ENCODE data around the gene FSIP1. TPM values are rescaled to one million over a fixed set of nuclear protein-coding genes. Genes with fewer than 3 reads are reported as not detected.

The FSIP1 gene
- total and polyA plus RNA-seq, 8 donors = 0.11 to 0.64 (median 0.38) TPM

GRCh38 chr15:39788800-39789565 is 6.3 kb upstream of the FSIP1 start:
- DNase-seq = no peak
- H3K4me1 ChIP-seq = peaks cover 0 to 9% (median 0%) of the 10 kb centered on the region in 3 donors
- no peaks in the 10 kb centered on the region for H3K9me3 ChIP-seq
- H3K27me3 ChIP-seq = no peaks in the 10 kb centered on the region
- intact Hi-C loops (cut with DNase I) = no loop called here
- no peak for TF ChIP-seq CTCF (IDR thresholded peaks at IDR 0.05)
- no peak overlapping the region for H3K27ac ChIP-seq
- H3K36me3 ChIP-seq = no peaks in the 10 kb centered on the region
- no peak overlapping the region for H3K4me3 ChIP-seq
- ATAC-seq = no peak
- FAIRE-seq = no peak
- WGBS, 2 donors = 65 to 73% methylated on average over 3 of the region's 3 CpGs

GRCh38 chr15:39788108-39788507 is 5.5 kb upstream of the FSIP1 start:
- Histone ChIP-seq H3K4me1 (peaks cover 0 to 9% (median 5%) of the 10 kb centered on the region in 3 donors), H3K9me3 (no peaks in the 10 kb centered on the region), H3K27me3 (no peaks in the 10 kb centered on the region), H3K4me3 (no peak overlapping the region), H3K36me3 (no peaks in the 10 kb centered on the region), H3K27ac (peak overlapping the region in 1 of 4 donors; percentile 15)
- DNase-seq (no peak), ATAC-seq (no peak), FAIRE-seq (no peak)
- TF ChIP-seq CTCF (IDR thresholded peaks at IDR 0.05) = no peak
- intact Hi-C loops (cut with DNase I) = no loop called here
- WGBS, 2 donors = 39 to 45% methylated on average over 4 of the region's 4 CpGs

GRCh38 chr15:39787479-39787878 is 4.8 kb upstream of the FSIP1 start:
- DNase-seq = no peak
- H3K27me3 ChIP-seq = no peaks in the 10 kb centered on the region
- ATAC-seq = no peak
- H3K36me3 ChIP-seq = no peaks in the 10 kb centered on the region
- H3K4me3 ChIP-seq = no peak overlapping the region
- no peak overlapping the region for H3K27ac ChIP-seq
- intact Hi-C loops (cut with DNase I) = no loop called here
- 27 to 37% methylated on average over 1 of the region's 1 CpG for WGBS, 2 donors
- peaks cover 0 to 9% (median 5%) of the 10 kb centered on the region in 3 donors for H3K4me1 ChIP-seq
- FAIRE-seq = no peak
- H3K9me3 ChIP-seq = no peaks in the 10 kb centered on the region
- no peak for TF ChIP-seq CTCF (IDR thresholded peaks at IDR 0.05)

GRCh38 chr15:39786447-39787056 is 3.9 kb upstream of the FSIP1 start:
- DNase-seq (no peak), ATAC-seq (no peak), FAIRE-seq (no peak)
- peak in 3 of 4 donors; percentile 19 to 39 (median 34) for TF ChIP-seq CTCF (IDR thresholded peaks at IDR 0.05)
- H3K4me1 ChIP-seq = peaks cover 0 to 10% (median 9%) of the 10 kb centered on the region in 3 donors
- no peaks in the 10 kb centered on the region for H3K9me3 ChIP-seq
- 4 to 7% methylated on average over 5 of the region's 5 CpGs for WGBS, 2 donors
- no peaks in the 10 kb centered on the region for H3K27me3 ChIP-seq
- no peak overlapping the region for H3K4me3 ChIP-seq
- H3K27ac ChIP-seq = no peak overlapping the region
- H3K36me3 ChIP-seq = no peaks in the 10 kb centered on the region
- intact Hi-C loops (cut with DNase I) = no loop called here

- Histone ChIP-seq H3K4me1 (peaks cover 0 to 10% (median 9%) of the 10 kb centered on the region in 3 donors), H3K27ac (no peak overlapping the region), H3K36me3 (no peaks in the 10 kb centered on the region), H3K27me3 (no peaks in the 10 kb centered on the region), H3K9me3 (no peaks in the 10 kb centered on the region), H3K4me3 (no peak overlapping the region)
- FAIRE-seq (no peak), DNase-seq (no peak), ATAC-seq (no peak)
- TF ChIP-seq CTCF (IDR thresholded peaks at IDR 0.05) = no peak
- WGBS, 2 donors = 76 to 87% methylated on average over 7 of the region's 7 CpGs
- intact Hi-C loops (cut with DNase I) = no loop called here
These were observed 3.2 kb upstream of the FSIP1 start for GRCh38 chr15:39785841-39786240.
